Heart left ventricle (tissue), 13 donors: ENCODE measurements around the gene GDF7.
A peak's percentile ranks its signal among the peaks of the same experiment; 100 is the strongest.

ENCODE experiments used
- CTCF ChIP-seq, 12 donors: fragments of 200-600 bp; sonication (generic) in 4 of 12; IDR thresholded peaks; one replicate each; pipeline versions ENCODE4 v1.5.0 to v1.8.0; 2018 to 2022; ENCODE audit warnings: antibody characterized with exemption in 12 of 12, mild to moderate bottlenecking in 5 of 12
- POLR2A ChIP-seq, 2 donors: fragments of 450-650 bp; IDR thresholded peaks; one replicate each; pipeline ENCODE4 v1.6.1; 2017; ENCODE audit warnings: antibody characterized with exemption in 2 of 2, mild to moderate bottlenecking in 2 of 2, moderate library complexity in 2 of 2
- donor health status: ischemic (EF 13 %, LVEDD 7.1; RV severe dilation, severe dysfunction).
- donor health status: DM: no; HTN: yes; CAD: no.
- donor health status: DM: no; HTN: no; CAD: no.
- donor health status: ischemic (EF 25% LVEDD 6.9; RV normal size, moderate dysfunction).
- donor health status: ischemic (EF 25% LVEDD 5.7; RV mildly dilated, moderate dysfunction).
- donor health status: ischemic (EF 35%, LVEDD 5.7; RV mildly dilated, moderate dysfunction).
- donor health status: nonischemic (EF 11% LVEDD 7.7; RV severe dilation, severe dysfunction).
- donor health status: DM: yes; HTN: yes; CAD: no.
- donor health status: PGD.
- donor health status: ischemic (EF 29% LVEDD 5.4; RV normal size, mild dysfunction).
- donor health status: nonischemic (EF 23%, LVEDD 6.1; RV moderate dilation, normal function).

- TF ChIP-seq POLR2A (IDR thresholded peaks at IDR 0.05), result no peak
- peak in 1 of 12 donors; percentile 11 for TF ChIP-seq CTCF (IDR thresholded peaks at IDR 0.05)
These were observed 13.0 kb upstream of the GDF7 start for GRCh38 chr2:20653695-20654534.
